ENCODE data around the gene CTNNA2. TPM values are rescaled to one million over a fixed set of nuclear protein-coding genes. Genes with fewer than 3 reads are reported as not detected.

CTNNA2 gene
- polyA plus RNA-seq, 2 of the 4 experiments (the other 2 are of a cell fraction), result 0.50 to 0.94 TPM

- ChIA-PET POLR2A (no interaction called here), CTCF (no interaction called here)
- 7% methylated on average over 1 of the region's 1 CpG for WGBS (ENCODE audit: missing lambda C conversion rate)
- no peak overlapping the region for H3K4me2 ChIP-seq
- H3K9me3 ChIP-seq, result peaks cover 5% of the 10 kb centered on the region; the same call in 1 of the 3 replicates
- no peak overlapping the region for H3K4me3 ChIP-seq
- H3K27ac ChIP-seq, result no peak overlapping the region
- H3K4me1 ChIP-seq, result no peaks in the 10 kb centered on the region
- DNase-seq (ENCODE audit: low read depth in 1 of 2, low spot score in 1 of 2), result no peak
- FAIRE-seq, result no peak
- ATAC-seq, result no peak
- no peak for TF ChIP-seq PBX3 (IDR thresholded peaks at IDR 0.05)
- no peak for TF ChIP-seq RARB (CRISPR knock-in tag; IDR thresholded peaks at IDR 0.05)
- TF ChIP-seq RNF2 (IDR thresholded peaks at IDR 0.05; ENCODE audit: borderline replicate concordance, low read depth), result no peak
- TF ChIP-seq JUN (IDR thresholded peaks at IDR 0.05), result no peak
- TF ChIP-seq MAX (IDR thresholded peaks at IDR 0.05), result no peak
- no peak for TF ChIP-seq REST (IDR thresholded peaks at IDR 0.05)
- no peak for TF ChIP-seq ELK1 (IDR thresholded peaks at IDR 0.05; ENCODE audit: low read depth, low read length)
- TF ChIP-seq HOXB13 (CRISPR knock-in tag; IDR thresholded peaks at IDR 0.05; ENCODE audit: low read depth), result no peak
- TF ChIP-seq ZFP36 (IDR thresholded peaks at IDR 0.05; ENCODE audit: borderline replicate concordance, partially characterized antibody), result no peak
- no peak for TF ChIP-seq RCOR1 (IDR thresholded peaks at IDR 0.05; ENCODE audit: low read depth, low read length)
These were observed 589.2 kb downstream of the CTNNA2 start for GRCh38 chr2:80102026-80102425.

- ATAC-seq, result no peak
- TF ChIP-seq CHD4 (IDR thresholded peaks at IDR 0.05; ENCODE audit: borderline replicate concordance) (no peak), ATOH8 (CRISPR knock-in tag; IDR thresholded peaks at IDR 0.05; ENCODE audit: low read depth) (no peak), SREBF2 (IDR thresholded peaks at IDR 0.05) (no peak), CHD2 (IDR thresholded peaks at IDR 0.05; ENCODE audit: low read length, partially characterized antibody) (no peak), HOXA7 (CRISPR knock-in tag; IDR thresholded peaks at IDR 0.05) (no peak), CBX2 (IDR thresholded peaks at IDR 0.05; ENCODE audit: borderline replicate concordance, low read depth) (no peak), HDAC2 (IDR thresholded peaks at IDR 0.05) (no peak), FOSL2 (IDR thresholded peaks at IDR 0.05) (no peak), FOSL2 (CRISPR knock-in tag; IDR thresholded peaks at IDR 0.05) (no peak), ZSCAN20 (CRISPR knock-in tag; IDR thresholded peaks at IDR 0.05) (no peak), CEBPB (IDR thresholded peaks at IDR 0.05) (no peak), KDM1A (IDR thresholded peaks at IDR 0.05; ENCODE audit: low read depth) (no peak), MYC (IDR thresholded peaks at IDR 0.05; ENCODE audit: borderline replicate concordance, low read length) (no peak), HES2 (IDR thresholded peaks at IDR 0.05) (no peak), RNF2 (IDR thresholded peaks at IDR 0.05; ENCODE audit: borderline replicate concordance, low read depth) (no peak), ZFP36 (IDR thresholded peaks at IDR 0.05; ENCODE audit: borderline replicate concordance, partially characterized antibody) (no peak), MAX (IDR thresholded peaks at IDR 0.05) (no peak), CTCF (IDR thresholded peaks at IDR 0.05) (no peak), CBX8 (IDR thresholded peaks at IDR 0.05) (no peak), MAFK (IDR thresholded peaks at IDR 0.05; ENCODE audit: partially characterized antibody) (no peak)
These were observed 592.3 kb downstream of the CTNNA2 start for GRCh38 chr2:80105015-80105640.

More at GRCh38 chr2:80105015-80105640, 592.3 kb downstream of the CTNNA2 start:
- POLR2A ChIA-PET, result no interaction called here
- H3K9me3 ChIP-seq, result 0 out of 3 replicates have a peak, but pooled peaks cover 8% of the 10 kb centered on the region
- CTCF ChIA-PET, result no interaction called here
- H3K4me1 ChIP-seq, result no peaks in the 10 kb centered on the region
- no peak overlapping the region for H3K4me2 ChIP-seq
- no peak overlapping the region for H3K4me3 ChIP-seq
- no peak for FAIRE-seq
- H3K27ac ChIP-seq, result no peak overlapping the region
- WGBS (ENCODE audit: missing lambda C conversion rate), result 38% methylated on average over 7 of the region's 7 CpGs
- no peak for DNase-seq (ENCODE audit: low read depth in 1 of 2, low spot score in 1 of 2)

Measured in A549 (cell line).